K562 (cell line): ENCODE results near the gene ZSWIM8. TPM values are rescaled to one million over a fixed set of nuclear protein-coding genes. Genes with fewer than 3 reads are reported as not detected.

Experiments used
- C11orf30 ChIP-seq: fragments of 450-650 bp; IDR thresholded peaks from 2 replicates; pipeline ENCODE4 v1.6.1; 2016; ENCODE audit warnings: low read depth, mild to moderate bottlenecking
- CREM ChIP-seq: IDR thresholded peaks from 2 replicates; pipeline ENCODE4 v1.6.1; 2014; ENCODE audit warnings: antibody characterized with exemption, low read depth
- CTBP1 ChIP-seq: fragments of 450-650 bp; IDR thresholded peaks from 2 replicates; pipeline ENCODE4 v1.6.1; 2016; ENCODE audit warnings: borderline replicate concordance
- FOXJ2 ChIP-seq: fragments of 200-800 bp; sonication (Bioruptor generic); IDR thresholded peaks from 2 replicates; pipeline ENCODE4 v1.6.1; 2016; ENCODE audit warnings: missing genetic modification characterization, missing compliant biosample characterization
- FOXM1 ChIP-seq, 2 experiments: fragments of 450-650 bp in 1 of 2; sonication (generic) in 1 of 2; formaldehyde crosslinking in 1 of 2; IDR thresholded peaks; 2 replicates each; pipeline versions ENCODE4 v1.6.1 to v1.9.0; 2017 to 2022; ENCODE audit warnings: low read depth in 2 of 2, mild to moderate bottlenecking in 2 of 2, missing genetic modification reagents in 1 of 2, moderate library complexity in 1 of 2
- JUND ChIP-seq, 2 experiments: IDR thresholded peaks; 2 replicates in 1 of 2; 3 replicates in 1 of 2; pipeline ENCODE4 v1.6.1; 2011; ENCODE audit warnings: borderline replicate concordance in 2 of 2, low read depth in 2 of 2, low read length in 2 of 2, improper control_type of control experiment in 1 of 2, missing biosample characterization in 1 of 2, missing genetic modification characterization in 1 of 2, missing genetic modification reagents in 1 of 2
- MAZ ChIP-seq, 2 experiments: fragments of 450-650 bp in 1 of 2; sonication (generic) in 1 of 2; formaldehyde crosslinking; IDR thresholded peaks in 1 of 2; conservative IDR thresholded peaks in 1 of 2; 2 replicates each; pipeline versions ENCODE4 v1.4.0 to v1.5.0; 2020; ENCODE audit warnings: mild to moderate bottlenecking in 1 of 2, missing genetic modification reagents in 1 of 2
- MBD2 ChIP-seq: sonication (generic); IDR thresholded peaks from 2 replicates; pipeline ENCODE4 v1.6.1; 2016; ENCODE audit warnings: low read depth, borderline replicate concordance
- MECOM ChIP-seq: fragments of 250-450 bp; sonication (Bioruptor Pico); IDR thresholded peaks from 2 replicates; pipeline ENCODE4 v1.8.0; 2022; ENCODE audit warnings: inconsistent platforms
- MYC ChIP-seq, 2 experiments: fragments of 250-450 bp in 1 of 2; sonication (Bioruptor Pico) in 1 of 2; IDR thresholded peaks; 2 replicates each; pipeline versions ENCODE4 v1.5.1 to v1.6.1; 2012 to 2021; ENCODE audit warnings: low read depth in 2 of 2, borderline replicate concordance in 1 of 2, improper control_type of control experiment in 1 of 2, low read length in 1 of 2, mild to moderate bottlenecking in 1 of 2, moderate library complexity in 1 of 2
- PHF20 ChIP-seq: fragments of 450-650 bp; IDR thresholded peaks from 2 replicates; pipeline ENCODE4 v1.6.1; 2018; ENCODE audit not compliant: partially characterized antibody
- RBM17 ChIP-seq: fragments of 200-400 bp; formaldehyde crosslinking; IDR thresholded peaks from 2 replicates; pipeline ENCODE4 v1.6.1; 2017; ENCODE audit warnings: low read depth, mild to moderate bottlenecking, low read length, borderline replicate concordance
- SREBF2 ChIP-seq: sonication (generic); formaldehyde crosslinking; IDR thresholded peaks from 2 replicates; pipeline ENCODE4 v1.4.0; 2020; ENCODE audit warnings: mild to moderate bottlenecking, missing genetic modification reagents
- SUPT5H ChIP-seq: fragments of 450-650 bp; IDR thresholded peaks from 2 replicates; pipeline ENCODE4 v1.6.1; 2016
- TAF1 ChIP-seq: IDR thresholded peaks from 2 replicates; pipeline ENCODE4 v1.6.1; 2011; ENCODE audit warnings: mild to moderate bottlenecking, low read length, moderate library complexity; ENCODE audit not compliant: insufficient read depth, control insufficient read depth, severe bottlenecking; ENCODE audit errors: extremely low read depth
- TOE1 ChIP-seq, 2 experiments: fragments of 450-650 bp in 1 of 2; sonication (generic) in 1 of 2; formaldehyde crosslinking in 1 of 2; IDR thresholded peaks; 2 replicates each; pipeline versions ENCODE4 v1.7.1 to v1.8.0; 2016 to 2022; ENCODE audit warnings: borderline replicate concordance in 2 of 2, mild to moderate bottlenecking in 2 of 2, antibody characterized with exemption in 1 of 2, inconsistent platforms in 1 of 2, low read depth in 1 of 2, missing genetic modification reagents in 1 of 2, moderate library complexity in 1 of 2
- polyA plus RNA-seq, 8 experiments: library from polyadenylated mRNA; depleted of rRNA in 4 of 8; stranded (reverse) in 5 of 8; unstranded in 3 of 8; fragments of >200 nt; fragmentation: Nextera tagmentation in 2 of 8; fragmentation: Illumina TruSeq in 1 of 8; extraction: Ambion mirVana in 2 of 8; extraction: Trizol in 1 of 8; gene quantifications; 2 replicates each; pipeline versions ENCODE4 v1.2.1 to v1.2.3, GENCODE V29; 2011 to 2014; ENCODE audit warnings: inconsistent platforms in 1 of 8, missing spikeins in 1 of 8
- total RNA-seq, 7 experiments: library from RNA; depleted of rRNA in 6 of 7; stranded (reverse); fragments of >200 nt in 6 of 7; fragmentation: Illumina TruSeq in 2 of 7; extraction: Trizol in 2 of 7; gene quantifications; 2 replicates each; pipeline versions ENCODE4 v1.2.1 to v1.2.3, GENCODE V29; 2011 to 2021; ENCODE audit warnings: low replicate concordance in 1 of 7
- TF ChIP-seq, protein P1 (sequence below), 2 experiments: fragments of 450-650 bp in 1 of 2; sonication (generic) in 1 of 2; formaldehyde crosslinking in 1 of 2; IDR thresholded peaks in 1 of 2; conservative IDR thresholded peaks in 1 of 2; 2 replicates each; pipeline versions ENCODE4 v1.6.1 to v1.8.1; 2016 to 2023; ENCODE audit warnings: mild to moderate bottlenecking in 2 of 2, moderate library complexity in 2 of 2, inconsistent platforms in 1 of 2, missing genetic modification reagents in 1 of 2
- TF ChIP-seq, protein P2 (sequence below), 2 experiments: fragments of 450-650 bp; conservative IDR thresholded peaks; 2 replicates each; pipeline ENCODE4 v1.6.1; 2017; ENCODE audit warnings: mild to moderate bottlenecking in 2 of 2, moderate library complexity in 2 of 2

Gene ZSWIM8
- total and polyA plus RNA-seq, 9 of the 15 experiments (the other 6 are each of a cell fraction or from before 2014, with no cell fraction given) = 5.6 to 47.8 (median 26.7) TPM

DNA sequence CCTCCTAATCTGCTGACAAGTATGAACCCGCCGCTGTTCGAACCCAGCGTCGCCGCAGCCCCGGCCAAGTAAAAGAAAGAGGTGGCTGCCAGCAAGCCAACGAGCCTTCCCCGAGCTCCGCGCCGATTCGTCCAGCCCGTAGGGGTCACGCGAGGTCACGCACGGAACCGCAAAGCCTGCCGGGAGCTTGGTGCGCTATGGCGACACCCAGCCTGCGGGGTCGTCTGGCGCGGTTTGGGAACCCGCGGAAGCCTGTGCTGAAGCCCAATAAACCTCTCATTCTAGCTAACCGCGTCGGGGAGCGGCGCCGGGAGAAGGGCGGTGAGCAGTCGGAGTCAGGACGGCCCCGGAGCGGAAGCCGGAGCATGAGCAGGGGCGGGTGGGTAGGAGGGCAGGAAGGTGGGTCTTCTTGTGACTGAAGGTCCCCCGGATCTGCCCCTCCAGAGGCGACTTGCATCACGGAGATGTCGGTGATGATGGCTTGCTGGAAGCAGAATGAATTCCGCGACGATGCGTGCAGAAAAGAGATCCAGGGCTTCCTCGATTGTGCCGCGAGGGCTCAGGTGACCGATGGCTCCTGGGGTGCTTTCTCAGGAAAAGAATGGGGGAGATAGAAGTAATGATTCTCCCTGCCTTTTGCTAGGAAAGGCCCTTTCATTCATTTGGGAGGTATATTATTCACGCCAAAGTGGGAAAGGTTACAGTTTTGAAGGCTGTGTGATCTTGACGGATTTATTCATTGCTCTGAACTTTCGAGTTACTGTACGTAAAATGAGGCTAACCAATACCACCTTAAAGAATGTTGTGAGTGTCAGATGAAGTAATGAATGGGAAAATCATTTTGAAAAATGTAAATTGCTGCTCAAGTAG, 3.3 kb upstream of the ZSWIM8 start, which contains the start of gene CHCHD1 (continued):
- TF ChIP-seq, protein P1, sequence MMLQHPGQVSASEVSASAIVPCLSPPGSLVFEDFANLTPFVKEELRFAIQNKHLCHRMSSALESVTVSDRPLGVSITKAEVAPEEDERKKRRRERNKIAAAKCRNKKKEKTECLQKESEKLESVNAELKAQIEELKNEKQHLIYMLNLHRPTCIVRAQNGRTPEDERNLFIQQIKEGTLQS (IDR thresholded peaks at IDR 0.05) = peak; percentile 43; the same call in 1 of the 2 replicates
- TF ChIP-seq, protein P1 (CRISPR knock-in tag; conservative IDR thresholded peaks at IDR 0.05) = no peak
- peak; percentile 46 for TF ChIP-seq JUND (IDR thresholded peaks at IDR 0.05; ENCODE audit: borderline replicate concordance, low read depth, low read length)
- TF ChIP-seq JUND (tag; IDR thresholded peaks at IDR 0.05; ENCODE audit: borderline replicate concordance, low read depth, low read length) = peak; percentile 47; the same call in 1 of the 3 replicates
- peak; percentile 86 for TF ChIP-seq PHF20
- TF ChIP-seq SREBF2 (CRISPR knock-in tag) = peak; percentile 69; the same call in 1 of the 2 replicates
- peak; percentile 82 for TF ChIP-seq MYC (IDR thresholded peaks at IDR 0.05; ENCODE audit: low read depth, low read length)
- TF ChIP-seq MYC (CRISPR knock-in tag; IDR thresholded peaks at IDR 0.05; ENCODE audit: borderline replicate concordance, low read depth) = 0 out of 2 replicates have a peak, but pooled peaks have one; percentile 63
- TF ChIP-seq MECOM = no peak
- peak; percentile 97 for TF ChIP-seq SUPT5H
- TF ChIP-seq, protein P2, sequence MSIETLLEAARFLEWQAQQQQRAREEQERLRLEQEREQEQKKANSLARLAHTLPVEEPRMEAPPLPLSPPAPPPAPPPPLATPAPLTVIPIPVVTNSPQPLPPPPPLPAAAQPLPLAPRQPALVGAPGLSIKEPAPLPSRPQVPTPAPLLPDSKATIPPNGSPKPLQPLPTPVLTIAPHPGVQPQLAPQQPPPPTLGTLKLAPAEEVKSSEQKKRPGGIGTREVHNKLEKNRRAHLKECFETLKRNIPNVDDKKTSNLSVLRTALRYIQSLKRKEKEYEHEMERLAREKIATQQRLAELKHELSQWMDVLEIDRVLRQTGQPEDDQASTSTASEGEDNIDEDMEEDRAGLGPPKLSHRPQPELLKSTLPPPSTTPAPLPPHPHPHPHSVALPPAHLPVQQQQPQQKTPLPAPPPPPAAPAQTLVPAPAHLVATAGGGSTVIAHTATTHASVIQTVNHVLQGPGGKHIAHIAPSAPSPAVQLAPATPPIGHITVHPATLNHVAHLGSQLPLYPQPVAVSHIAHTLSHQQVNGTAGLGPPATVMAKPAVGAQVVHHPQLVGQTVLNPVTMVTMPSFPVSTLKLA (conservative IDR thresholded peaks at IDR 0.05) = peak; percentile 74 to 91
- TF ChIP-seq MBD2 = peak; percentile 66; the same call in 1 of the 2 replicates
- peak; percentile 97 for TF ChIP-seq TAF1
- TF ChIP-seq MAZ (CRISPR knock-in tag; conservative IDR thresholded peaks at IDR 0.05 in 1 of 2, IDR thresholded peaks at IDR 0.05 in 1 of 2) = peak; percentile 64 to 69; a peak in 2 of 4 replicates
- TF ChIP-seq CREM = peak; percentile 89
- peak; percentile 50; the same call in 1 of the 2 replicates for TF ChIP-seq TOE1 (IDR thresholded peaks at IDR 0.05; ENCODE audit: borderline replicate concordance)
- peak; percentile 55; the same call in 1 of the 2 replicates for TF ChIP-seq TOE1 (CRISPR knock-in tag; IDR thresholded peaks at IDR 0.05; ENCODE audit: borderline replicate concordance, low read depth)
- TF ChIP-seq C11orf30 = peak; percentile 96
- TF ChIP-seq RBM17 = no peak
- TF ChIP-seq FOXM1 (IDR thresholded peaks at IDR 0.05; ENCODE audit: low read depth) = no peak
- TF ChIP-seq FOXM1 (CRISPR knock-in tag; IDR thresholded peaks at IDR 0.05; ENCODE audit: low read depth) = peak; percentile 76; the same call in 1 of the 2 replicates
- TF ChIP-seq FOXJ2 (tag) = 0 out of 2 replicates have a peak, but pooled peaks have one; percentile 19
- peak; percentile 48; the same call in 1 of the 2 replicates for TF ChIP-seq CTBP1
